Colonic mucosa (tissue), 4 donors: ENCODE data around the gene INPPL1. TPM values are rescaled to one million over a fixed set of nuclear protein-coding genes. Genes with fewer than 3 reads are reported as not detected.

Experiments used
- DNase-seq: peaks from one replicate; pipeline ENCODE4 v3.0.0-alpha.2; 2020
- H3K27ac ChIP-seq: fragments of 200-600 bp; one replicate; pipeline ENCODE4 v1.8.0; 2021
- H3K27me3 ChIP-seq: fragments of 200-600 bp; one replicate; pipeline ENCODE4 v1.8.0; 2021
- H3K36me3 ChIP-seq: fragments of 200-600 bp; one replicate; pipeline ENCODE4 v1.8.0; 2021
- H3K4me1 ChIP-seq: fragments of 200-600 bp; one replicate; pipeline ENCODE4 v1.8.0; 2021; ENCODE audit warnings: mild to moderate bottlenecking
- H3K4me3 ChIP-seq: fragments of 200-600 bp; one replicate; pipeline ENCODE4 v1.8.0; 2021
- H3K9ac ChIP-seq, 2 donors: one replicate each; pipeline ENCODE4 v1.7.0; 2013; ENCODE audit warnings: control low read depth in 2 of 2, low read depth in 2 of 2, low read length in 2 of 2
- H3K9me3 ChIP-seq: fragments of 200-600 bp; one replicate; pipeline ENCODE4 v1.8.0; 2021
- CTCF ChIP-seq: fragments of 200-600 bp; IDR thresholded peaks from one replicate; pipeline ENCODE4 v1.8.0; 2022; ENCODE audit warnings: antibody characterized with exemption, mild to moderate bottlenecking
- intact Hi-C: fragments of 100-400 bp; cut with DNase I; formaldehyde crosslinking; loops from one replicate; pipeline ENCODE4 v1.14.1; 2022
- total RNA-seq, 2 donors: library from RNA; stranded (reverse); fragmentation: NEBNext Ultra II Directional in 1 of 2; extraction: Animal tissue kit (Norgen Biotek cat#: 25700) in 1 of 2; gene quantifications; one replicate each; pipeline ENCODE4 v1.2.1, GENCODE V29; 2021
- donor health status: healthy.
- donor health status: DM: no; HTN: no; CAD: no.
- donor health status: DM: no; HTN: no; CAD: no.

INPPL1 gene
- total RNA-seq, 2 donors from 2014 or later = 120 to 166 TPM

- Histone ChIP-seq H3K9ac (no peak overlapping the region), H3K4me3 (no peak overlapping the region), H3K27ac (no peak overlapping the region), H3K4me1 (no peaks in the 10 kb centered on the region), H3K27me3 (no peaks in the 10 kb centered on the region), H3K9me3 (no peaks in the 10 kb centered on the region), H3K36me3 (no peaks in the 10 kb centered on the region)
- DNase-seq = no peak
- intact Hi-C loops = no loop called here
- TF ChIP-seq CTCF = no peak
Observed at GRCh38 chr11:72267956-72268617, 43.5 kb downstream of the INPPL1 start.

DNA sequence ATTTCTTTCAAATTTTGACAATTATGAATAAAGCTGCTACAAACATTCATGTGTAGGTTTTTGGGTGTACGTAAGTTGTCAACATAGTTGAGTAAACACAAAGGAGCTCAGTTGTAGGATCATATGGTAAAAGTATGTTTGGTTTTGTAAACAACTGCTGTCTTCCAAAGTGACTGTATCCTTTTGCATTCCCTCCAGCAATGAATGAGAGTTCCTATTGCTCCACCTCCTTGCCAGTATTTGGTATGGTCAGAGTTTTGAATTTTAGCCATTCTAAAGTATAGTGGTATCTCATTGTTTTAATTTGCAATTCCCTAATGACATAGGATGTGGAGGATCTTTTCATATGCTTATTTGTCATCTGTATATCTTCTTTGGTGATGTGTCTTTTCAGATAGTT, 47.4 kb downstream of the INPPL1 start:
- Histone ChIP-seq H3K4me3 (no peak overlapping the region), H3K36me3 (no peaks in the 10 kb centered on the region), H3K9me3 (no peaks in the 10 kb centered on the region), H3K9ac (no peak overlapping the region), H3K27ac (no peak overlapping the region), H3K27me3 (no peaks in the 10 kb centered on the region), H3K4me1 (no peaks in the 10 kb centered on the region)
- intact Hi-C loops = no loop called here
- no peak for TF ChIP-seq CTCF
- no peak for DNase-seq

DNA sequence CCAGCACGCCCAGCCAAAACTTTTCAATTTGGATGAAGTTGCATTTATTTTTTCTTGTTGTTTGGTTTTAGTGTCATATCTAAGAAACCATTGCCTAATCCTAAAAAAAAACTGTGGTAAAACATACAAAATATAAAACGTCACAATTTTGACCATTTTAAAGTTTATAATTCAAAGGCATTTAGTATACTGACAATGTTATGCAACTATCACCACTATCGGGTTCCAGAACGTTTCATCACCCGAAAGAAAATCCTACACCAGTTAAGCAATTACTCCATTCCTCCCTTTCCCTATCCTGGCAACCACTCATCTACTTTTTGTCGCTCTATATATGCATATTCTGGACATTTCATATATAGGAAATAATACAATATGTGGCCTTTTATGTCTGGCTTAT, 49.9 kb downstream of the INPPL1 start:
- Histone ChIP-seq H3K9ac (no peak overlapping the region), H3K27ac (no peak overlapping the region), H3K36me3 (no peaks in the 10 kb centered on the region), H3K4me1 (no peaks in the 10 kb centered on the region), H3K4me3 (no peak overlapping the region), H3K27me3 (no peaks in the 10 kb centered on the region), H3K9me3 (no peaks in the 10 kb centered on the region)
- intact Hi-C loops = no loop called here
- TF ChIP-seq CTCF = no peak
- no peak for DNase-seq

DNA sequence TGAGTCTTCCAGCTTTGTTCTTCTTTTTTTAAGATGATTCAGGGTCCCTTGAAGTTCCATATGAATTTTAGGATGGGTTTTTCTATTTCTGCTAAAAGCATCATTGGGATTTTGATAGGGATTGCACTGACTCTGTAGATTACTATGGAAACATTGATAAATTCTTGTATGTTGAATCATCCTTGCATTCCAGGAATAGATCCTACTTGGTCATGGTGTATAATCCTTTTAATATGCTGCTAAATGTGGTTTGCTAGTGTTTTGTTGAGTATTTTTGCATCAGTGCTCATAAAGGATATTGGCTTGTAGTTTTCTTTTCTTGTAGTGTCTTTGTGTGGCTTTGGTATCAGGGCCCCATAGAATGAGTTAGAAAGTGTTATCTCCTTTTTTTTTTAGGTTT, 54.3 kb downstream of the INPPL1 start:
- Histone ChIP-seq H3K27ac (no peak overlapping the region), H3K27me3 (no peaks in the 10 kb centered on the region), H3K9me3 (no peaks in the 10 kb centered on the region), H3K9ac (no peak overlapping the region), H3K4me1 (no peaks in the 10 kb centered on the region), H3K36me3 (no peaks in the 10 kb centered on the region), H3K4me3 (no peak overlapping the region)
- TF ChIP-seq CTCF = no peak
- no peak for DNase-seq
- intact Hi-C loops = no loop called here

- H3K9me3 ChIP-seq = no peaks in the 10 kb centered on the region
- no peak overlapping the region for H3K27ac ChIP-seq
- H3K4me3 ChIP-seq = no peak overlapping the region
- TF ChIP-seq CTCF = no peak
- DNase-seq = no peak
- H3K36me3 ChIP-seq = no peaks in the 10 kb centered on the region
- H3K27me3 ChIP-seq = no peaks in the 10 kb centered on the region
- intact Hi-C loops = no loop called here
- no peaks in the 10 kb centered on the region for H3K4me1 ChIP-seq
- no peak overlapping the region for H3K9ac ChIP-seq
Observed at GRCh38 chr11:72280037-72280436, 55.5 kb downstream of the INPPL1 start.
